Measurements from ENCODE around the gene LRRK1.
A peak's percentile ranks its signal among the peaks of the same experiment; 100 is the strongest.

LRRK1 gene

GRCh38 chr15:101008158-101009139 is 89.3 kb downstream of the LRRK1 start:
- peak; percentile 73 for DNase-seq

DNA sequence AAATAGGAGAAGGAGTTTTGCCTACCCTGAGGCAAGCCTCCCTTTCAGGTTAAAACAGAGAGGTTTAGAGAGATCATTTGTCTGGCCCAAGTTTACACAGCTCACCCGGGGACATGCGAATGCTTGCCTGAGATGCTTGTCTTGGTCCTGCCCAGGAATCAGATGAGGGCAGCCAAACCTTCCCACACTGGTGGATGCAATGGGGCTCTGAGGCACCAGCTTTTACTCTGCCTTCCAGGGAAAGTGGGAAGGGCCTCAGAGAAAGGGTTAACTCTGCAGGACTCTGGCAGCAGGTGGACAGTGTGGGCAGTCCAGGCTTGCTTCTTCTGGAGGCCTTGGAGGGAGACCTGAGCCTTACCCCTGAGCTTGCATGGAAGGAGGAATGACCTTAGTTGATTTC is 90.0 kb downstream of the LRRK1 start:
- DNase-seq, result no peak

- DNase-seq, result no peak
These were observed 91.6 kb downstream of the LRRK1 start for GRCh38 chr15:101010781-101011180.

DNA sequence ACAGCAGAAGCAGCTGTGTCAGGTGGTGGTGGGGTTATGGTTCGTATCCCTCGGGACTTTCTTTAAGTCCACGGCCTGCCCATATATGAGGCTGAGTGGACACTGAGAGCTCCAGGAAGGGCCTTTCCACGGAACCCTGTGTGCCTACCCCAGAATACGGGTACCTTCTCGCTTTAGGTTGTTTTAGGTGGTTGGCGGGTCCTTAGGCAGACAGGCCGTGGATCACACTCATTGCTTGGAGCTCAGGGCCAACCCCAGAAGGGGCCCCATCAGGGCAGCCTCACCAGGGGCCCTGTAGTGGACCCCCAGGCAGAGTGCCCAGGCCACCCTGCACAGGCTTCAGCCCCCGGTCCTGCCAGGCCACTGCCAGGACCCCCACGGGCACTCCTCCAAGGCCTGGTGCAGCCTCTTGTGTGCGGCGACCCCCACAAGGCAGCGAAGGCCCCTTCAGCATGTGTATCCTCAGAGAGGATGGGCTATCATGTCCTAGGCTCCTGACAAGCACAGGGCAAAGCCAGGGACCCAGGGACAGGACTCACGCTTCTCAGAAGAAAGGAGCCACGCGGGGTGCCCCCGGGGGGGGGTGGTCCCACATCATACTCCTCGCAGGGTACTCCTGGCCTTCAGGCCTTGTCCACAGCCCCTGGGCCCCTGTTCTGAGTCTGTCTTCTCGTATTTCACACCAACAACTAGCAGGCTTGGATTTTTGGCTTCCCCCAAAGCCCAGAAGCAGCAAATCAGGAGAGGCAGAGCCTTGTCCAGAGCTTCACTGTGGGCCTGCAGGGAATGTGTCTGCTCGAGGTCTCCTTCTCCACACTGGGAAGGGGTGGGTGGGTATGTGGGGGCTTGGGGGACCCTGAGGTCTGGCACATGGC is 93.4 kb downstream of the LRRK1 start:
- DNase-seq, result no peak

GRCh38 chr15:101013201-101013550 is 94.0 kb downstream of the LRRK1 start:
- DNase-seq, result no peak

GRCh38 chr15:101013769-101014675 is 94.9 kb downstream of the LRRK1 start:
- no peak for DNase-seq

- DNase-seq, result no peak
These were observed 96.0 kb downstream of the LRRK1 start for GRCh38 chr15:101014921-101015841.

DNA sequence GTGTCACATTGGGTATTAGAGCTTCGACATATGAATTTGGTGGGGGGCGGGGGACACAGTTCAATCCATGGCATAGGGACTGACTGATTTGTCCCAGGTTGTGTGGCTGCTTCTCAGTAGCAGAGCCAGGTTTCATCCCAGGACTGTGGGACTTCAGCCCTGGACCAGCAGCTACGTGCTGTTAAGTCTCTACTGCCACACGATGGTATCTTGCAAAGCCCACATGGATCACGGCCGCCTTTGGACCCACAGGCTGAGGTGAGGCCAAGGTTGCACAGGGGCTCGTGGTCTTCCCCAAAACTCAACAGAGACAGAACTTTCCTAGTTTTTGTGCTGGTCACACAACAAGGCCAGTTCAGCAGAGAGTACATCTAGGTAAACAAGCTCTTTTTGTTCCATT is 97.4 kb downstream of the LRRK1 start:
- no peak for DNase-seq

DNA sequence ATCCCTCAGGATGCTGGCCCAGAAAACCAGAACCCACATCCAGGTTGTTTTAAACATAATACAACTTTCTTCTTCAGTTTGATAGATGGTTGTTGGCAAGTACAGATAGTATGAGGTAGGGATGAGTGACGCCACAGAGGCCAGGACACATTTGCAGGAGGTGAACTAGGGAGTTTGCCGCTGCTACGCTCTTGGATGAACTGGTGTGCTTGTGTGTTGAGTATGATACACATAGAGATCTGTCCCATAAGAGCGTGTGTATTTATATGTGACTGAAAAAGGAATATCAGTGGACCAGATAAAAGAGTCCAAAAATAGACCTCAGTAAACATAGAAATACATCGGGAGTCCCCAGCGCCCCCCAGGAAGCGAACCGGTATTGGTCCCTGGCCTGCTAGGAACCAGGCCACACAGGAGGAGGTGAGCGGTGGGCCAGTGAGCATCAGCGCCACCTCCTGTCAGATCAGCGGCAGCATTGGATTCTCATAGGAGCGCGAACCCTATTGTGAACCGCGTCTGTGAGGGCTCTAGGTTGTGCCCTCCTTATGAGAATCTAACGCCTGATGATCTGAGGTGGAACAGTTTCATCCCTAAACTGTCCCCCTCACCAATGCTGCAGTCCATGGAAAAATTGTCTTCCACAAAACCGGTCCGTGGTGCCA is 98.1 kb downstream of the LRRK1 start:
- DNase-seq, result no peak

- no peak for DNase-seq
These were observed 98.9 kb downstream of the LRRK1 start for GRCh38 chr15:101018016-101018415.

GRCh38 chr15:101018450-101018849 is 99.3 kb downstream of the LRRK1 start:
- DNase-seq, result no peak

- DNase-seq, result no peak
These were observed 100.3 kb downstream of the LRRK1 start for GRCh38 chr15:101019366-101019896.

GRCh38 chr15:101020451-101020850 is 101.3 kb downstream of the LRRK1 start:
- DNase-seq, result no peak

GRCh38 chr15:101020945-101021344 is 101.8 kb downstream of the LRRK1 start:
- no peak for DNase-seq

DNA sequence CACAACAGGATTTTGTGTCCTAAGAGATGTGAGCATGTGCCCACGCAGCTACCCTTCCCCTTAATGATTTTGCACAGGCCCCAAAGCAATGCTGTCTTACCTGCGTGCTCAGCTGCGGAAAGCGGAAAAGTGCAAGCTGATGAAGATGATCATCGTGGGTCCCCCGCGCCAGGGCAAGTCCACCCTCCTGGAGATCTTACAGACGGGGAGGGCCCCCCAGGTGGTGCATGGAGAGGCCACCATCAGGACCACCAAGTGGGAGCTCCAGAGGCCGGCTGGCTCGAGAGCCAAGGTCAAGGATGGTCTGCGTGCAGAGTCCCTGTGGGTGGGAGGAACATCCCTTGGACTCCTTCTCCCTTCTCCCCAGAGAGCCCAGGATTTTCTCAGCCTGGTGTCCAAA is 103.1 kb downstream of the LRRK1 start:
- DNase-seq, result no peak

DNA sequence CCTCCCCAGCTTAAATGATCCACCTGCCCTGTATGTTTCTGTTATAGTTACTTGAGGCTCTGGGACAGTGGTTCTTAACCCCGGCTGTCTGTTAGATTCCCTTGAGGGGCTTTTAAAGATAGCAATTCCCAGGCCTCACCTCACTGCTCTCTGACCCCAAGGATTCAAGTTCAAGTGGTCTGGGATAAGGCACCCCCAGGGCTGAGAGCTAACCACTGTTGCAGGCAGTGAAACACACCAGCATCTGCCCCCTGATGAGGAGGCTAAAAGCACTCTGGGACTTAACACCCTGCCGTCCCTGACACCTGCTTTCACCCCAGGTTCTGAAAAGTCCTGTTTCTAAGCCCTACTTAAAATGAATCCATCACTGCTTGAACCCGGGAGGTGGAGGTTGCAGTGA is 103.7 kb downstream of the LRRK1 start:
- DNase-seq, result no peak

DNA sequence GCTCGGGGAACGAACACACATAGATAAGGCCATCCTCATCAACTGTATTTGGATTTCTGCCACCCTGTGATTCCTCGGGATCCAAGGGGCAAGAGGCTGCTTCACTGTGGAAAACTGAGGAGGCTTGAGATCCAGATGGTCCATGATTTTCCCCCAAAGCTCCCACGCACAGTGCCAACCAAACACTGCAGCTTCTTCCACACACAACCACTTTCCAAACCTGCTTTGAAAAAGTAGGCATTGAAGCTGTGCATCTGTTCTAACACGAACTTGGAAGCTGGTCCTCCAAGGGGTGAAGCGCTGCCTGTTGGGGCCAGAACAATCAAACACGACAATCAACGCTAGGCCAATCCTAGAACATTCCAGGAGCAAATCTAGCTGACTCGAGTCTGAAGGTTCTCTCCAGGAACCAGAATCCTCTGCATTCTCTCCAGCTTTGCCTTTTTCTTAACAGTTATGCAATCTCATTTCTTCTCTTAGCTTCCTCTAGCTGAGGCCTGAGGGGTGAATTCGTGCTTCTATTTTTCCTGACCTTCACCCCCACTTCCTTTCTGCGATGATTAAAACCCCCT is 104.4 kb downstream of the LRRK1 start:
- no peak for DNase-seq

GRCh38 chr15:101024073-101024695 is 105.0 kb downstream of the LRRK1 start:
- no peak for DNase-seq

DNA sequence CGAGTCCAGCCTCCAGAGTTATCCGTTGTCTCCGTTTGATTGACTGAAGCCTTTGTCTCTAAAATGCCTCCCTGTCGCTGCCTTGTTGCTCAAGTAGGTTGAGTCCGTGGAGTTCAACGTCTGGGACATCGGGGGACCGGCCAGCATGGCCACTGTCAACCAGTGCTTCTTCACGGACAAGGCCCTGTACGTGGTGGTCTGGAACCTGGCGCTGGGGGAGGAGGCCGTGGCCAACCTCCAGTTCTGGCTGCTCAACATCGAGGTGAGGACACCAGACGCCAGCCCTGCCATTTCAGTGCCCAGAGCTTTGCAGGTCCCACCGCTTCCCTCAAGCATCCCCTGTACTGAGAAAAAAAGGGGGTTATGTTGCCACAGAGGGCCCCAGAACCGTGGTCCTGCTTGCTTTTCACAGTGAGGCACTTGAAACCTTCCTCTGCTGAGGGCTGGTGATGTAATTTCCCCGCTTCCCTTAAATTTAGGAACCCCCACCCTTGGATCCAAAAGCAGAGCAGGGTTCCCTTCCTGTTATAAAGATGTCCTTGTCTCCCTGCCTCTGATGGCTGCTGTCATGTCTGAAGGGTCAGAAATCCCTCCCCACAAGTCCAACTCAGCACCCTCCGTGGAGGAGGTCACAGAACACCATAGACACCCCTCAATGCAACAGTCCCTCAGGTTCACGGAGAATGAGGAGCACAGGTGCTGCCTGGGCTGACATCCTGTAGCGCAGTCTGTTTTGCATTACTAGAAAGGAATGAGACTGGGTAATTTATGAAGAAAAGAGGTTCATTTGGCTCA is 105.7 kb downstream of the LRRK1 start:
- DNase-seq, result no peak
